ENCODE measurements around the gene RBFOX2.

The RBFOX2 gene

DNA sequence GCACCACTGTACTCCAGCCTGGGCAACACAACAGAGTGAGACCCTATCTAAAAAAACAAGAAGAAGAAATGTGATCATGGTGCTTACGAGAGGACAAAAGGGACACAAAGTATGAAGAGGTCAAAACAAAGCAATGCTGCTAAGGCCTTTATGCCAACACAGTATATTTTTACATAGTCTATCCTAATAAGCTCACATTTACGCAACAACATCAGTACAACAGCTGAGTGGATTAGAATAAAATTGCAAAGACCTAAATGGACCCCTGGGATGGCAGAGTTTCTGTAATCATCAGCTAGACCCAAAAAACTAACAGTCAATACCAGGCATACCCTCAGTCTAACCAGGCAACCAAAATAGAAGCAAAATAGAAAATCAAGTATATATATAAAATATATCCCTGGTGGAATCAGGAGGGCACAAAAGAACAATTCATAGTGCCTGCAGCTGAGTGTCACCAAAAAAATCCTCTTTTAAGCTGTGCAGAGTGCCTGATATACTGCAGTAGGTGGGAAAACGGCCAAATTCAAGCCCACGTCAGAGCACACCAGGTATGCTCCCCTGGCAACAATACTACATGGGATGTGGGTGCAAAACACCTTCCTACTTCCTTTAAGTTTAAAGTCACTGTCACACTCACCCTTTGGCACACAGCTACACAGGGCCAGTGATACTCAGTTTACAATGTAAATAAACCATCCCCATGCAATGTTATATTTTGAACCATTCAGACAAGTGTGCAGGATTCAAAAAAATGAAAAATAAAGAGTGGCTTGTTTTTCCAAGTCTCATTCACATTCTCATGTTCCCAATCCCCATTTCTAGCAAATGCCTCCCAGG, 57.8 kb downstream of the RBFOX2 start:
- no peak for DNase-seq

DNA sequence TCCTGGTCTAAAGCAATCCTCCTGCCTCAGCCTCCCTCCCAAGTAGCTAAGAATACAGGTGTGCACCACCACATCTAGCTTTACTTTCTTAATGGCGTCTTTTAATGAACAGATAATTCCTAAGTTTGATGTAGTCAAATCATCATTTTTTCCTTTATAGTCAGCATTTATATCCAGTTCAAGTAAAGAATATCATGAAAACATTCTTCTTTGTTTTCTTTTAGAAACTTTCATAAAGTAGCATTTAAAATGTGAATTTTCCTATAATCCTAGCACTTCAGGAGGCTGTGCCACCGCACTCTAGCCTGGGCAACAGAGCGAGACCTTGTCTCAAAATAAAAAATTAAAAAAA, 61.6 kb downstream of the RBFOX2 start:
- no peak for DNase-seq

DNA sequence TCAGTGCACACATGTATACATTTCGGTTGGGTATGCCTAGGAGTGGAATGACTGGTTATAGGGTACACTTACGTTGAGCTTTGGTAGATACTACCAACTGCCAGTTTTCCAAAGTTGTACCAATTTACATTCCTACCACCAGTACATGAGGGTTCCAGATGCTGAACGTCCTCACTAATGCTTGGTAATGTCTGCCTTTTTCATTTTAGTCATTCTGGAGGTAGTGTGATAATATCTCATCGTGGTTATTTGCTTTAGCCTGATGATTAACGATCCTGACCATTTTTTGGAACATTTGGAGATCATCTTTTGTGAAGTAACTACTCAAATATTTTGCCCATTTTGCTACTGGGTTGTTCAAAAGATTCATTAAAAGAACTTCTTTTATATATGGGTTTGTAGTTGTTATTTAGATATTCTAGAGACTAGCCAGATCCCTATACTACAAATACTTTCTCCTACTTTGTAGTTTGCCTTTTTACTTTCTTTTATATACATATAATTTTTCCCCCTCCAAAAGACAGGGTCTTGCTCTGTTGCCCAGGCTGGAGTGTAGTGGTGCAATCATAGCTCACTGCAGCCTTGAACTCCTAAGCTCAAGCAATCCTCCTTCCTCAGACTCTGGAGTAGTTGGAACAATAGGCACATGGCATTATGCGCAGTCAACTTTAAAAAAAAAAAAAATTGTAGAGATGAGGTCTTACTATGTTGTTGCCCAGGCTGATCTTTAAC, 62.1 kb downstream of the RBFOX2 start:
- no peak for DNase-seq

DNA sequence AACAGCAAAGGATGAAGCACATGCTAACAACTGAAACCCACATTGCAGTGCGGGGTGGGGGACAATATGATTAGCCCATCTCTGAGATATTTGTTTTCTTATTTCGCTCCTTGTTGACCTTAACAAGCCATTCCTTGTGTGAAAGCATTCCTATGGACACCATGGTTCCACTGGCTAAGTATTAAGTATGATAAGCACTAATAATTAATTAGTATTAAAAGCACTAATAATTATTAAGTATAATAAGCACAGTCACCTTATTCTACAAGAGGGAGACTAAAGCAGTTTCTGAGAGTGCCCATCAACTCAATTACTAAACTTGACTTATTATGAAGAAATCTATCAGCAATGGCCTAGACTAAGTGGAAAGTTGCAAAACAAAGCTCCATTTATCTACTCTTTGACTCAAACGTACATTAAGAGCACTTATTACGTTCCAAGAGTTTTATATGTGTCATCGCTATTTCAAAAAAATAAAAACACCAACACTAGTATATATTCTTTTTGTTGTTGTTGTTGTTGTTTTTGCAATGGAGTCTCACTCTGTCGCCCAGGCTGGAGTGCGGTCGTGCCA, 65.3 kb downstream of the RBFOX2 start:
- DNase-seq, result no peak

DNA sequence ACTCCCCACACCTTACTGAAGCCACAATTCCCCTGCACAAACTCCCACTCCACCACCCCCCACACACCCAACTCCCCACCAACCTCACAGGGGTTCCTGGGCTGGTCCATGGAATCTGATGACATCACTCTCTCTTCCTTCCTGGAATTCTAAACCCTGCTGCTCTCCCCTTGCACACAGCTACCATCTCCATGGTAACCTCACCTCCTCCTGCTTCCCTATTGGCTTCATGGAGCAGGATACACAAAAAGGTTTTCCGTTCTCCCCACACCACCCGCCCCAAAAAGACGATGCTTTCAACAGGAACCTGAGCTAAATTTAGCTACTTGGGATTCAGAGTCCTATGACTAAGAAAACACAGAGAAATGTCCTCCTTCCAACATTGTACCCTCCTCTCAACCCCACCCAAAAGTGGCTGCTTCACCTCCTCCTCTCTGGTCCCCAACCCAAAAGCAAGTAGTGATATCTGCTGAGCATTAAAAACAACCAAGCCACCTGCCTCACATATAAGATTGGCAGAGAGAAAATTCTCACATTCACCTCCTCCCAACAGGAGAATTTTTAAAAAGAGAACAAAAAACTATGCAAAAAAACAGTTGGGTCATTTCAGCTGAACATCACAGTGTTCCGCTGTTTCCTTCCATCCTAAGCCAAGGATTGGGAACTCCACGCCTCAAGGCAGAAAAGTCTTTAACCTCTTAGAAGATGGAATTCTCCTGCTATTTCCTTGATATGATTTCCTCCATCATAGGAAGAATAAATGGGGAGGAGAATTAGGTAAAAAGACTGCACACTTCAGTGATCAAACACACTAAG, 66.9 kb downstream of the RBFOX2 start:
- no peak for DNase-seq

DNA sequence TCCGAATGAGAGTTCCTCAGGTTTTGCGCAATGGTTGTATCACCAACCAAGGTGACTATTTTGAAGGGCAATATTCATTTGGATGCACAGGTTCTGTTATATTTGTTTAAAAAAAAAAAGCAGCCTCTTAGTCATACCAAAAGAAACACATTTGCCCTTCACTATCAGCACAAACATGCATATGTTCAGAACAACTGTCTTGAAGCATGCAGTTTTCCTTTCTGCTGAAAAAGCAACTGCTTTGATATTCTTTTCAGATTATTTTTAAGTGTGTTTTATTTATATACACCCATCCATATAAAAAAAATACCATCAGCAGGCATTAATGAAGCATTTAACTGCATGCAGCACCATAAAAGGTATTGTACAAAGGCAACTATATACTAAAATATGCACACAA, 67.8 kb downstream of the RBFOX2 start:
- no peak for DNase-seq

DNA sequence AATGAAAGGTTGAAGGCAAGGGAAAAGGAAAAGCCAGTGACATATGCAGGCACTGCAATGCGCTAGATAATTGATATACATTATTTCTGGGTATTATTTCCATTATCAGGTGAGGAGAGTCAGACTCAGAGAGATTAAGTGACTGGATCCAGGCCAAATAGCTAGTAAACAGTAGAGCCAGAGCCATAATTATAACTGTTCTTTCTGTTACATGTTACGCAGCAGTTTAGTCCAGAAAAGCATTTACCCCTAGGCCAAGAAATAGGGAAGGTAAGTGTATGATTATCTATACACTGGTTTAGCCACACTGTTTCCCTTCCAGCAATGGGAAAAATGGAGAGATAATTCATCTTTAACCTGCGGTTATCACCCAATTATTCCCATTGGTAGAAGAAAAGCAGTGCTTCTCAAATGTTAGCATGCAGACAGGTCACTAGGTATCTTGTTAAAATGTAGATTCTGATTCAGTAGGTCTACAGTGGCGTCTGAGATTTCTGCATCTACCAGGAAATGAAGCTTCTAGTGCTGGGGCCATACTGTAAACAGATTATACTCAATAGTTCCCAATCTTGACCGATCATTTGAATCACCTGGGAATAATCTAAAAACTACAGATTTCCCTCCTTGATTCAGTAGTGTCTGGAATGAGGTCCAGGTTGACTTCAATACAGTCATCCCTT, 69.4 kb downstream of the RBFOX2 start:
- DNase-seq, result peak; percentile 64

DNA sequence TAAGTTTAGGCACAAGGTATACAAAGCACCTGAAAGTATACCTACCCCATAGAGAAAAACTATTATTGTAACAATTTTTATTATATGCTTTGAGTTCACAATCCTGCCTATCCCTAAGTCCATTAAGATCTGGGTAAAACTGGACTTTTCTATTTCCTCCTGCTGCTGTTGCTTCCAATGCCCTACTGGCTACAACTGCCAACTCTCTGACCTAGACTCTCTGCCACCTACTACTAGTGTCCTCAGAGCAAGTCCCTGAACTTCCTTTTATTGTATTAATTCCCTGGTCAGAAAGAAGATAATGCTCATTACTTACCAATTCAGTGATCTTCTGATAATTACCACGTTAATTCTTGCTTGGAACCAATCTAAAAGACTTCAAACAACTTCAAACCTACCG, 70.3 kb downstream of the RBFOX2 start:
- DNase-seq, result no peak

DNA sequence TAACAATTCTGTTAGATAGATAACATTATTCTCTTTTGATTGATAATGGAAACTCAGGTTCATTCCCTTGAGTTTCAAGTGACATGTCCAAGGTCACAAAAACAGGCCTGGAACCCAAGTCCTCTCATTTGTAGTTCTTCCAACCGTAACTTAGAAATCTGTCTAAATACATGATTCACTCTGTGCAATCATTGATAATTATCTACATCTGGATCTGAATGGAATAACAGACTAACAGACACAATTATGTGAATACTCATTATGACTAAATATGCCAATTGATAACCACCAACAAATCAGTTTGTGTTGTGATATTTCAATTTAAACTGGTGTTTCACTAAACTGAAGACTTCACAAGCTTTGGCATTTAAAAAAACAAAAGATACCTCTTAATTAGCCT, 71.0 kb downstream of the RBFOX2 start:
- no peak for DNase-seq

DNA sequence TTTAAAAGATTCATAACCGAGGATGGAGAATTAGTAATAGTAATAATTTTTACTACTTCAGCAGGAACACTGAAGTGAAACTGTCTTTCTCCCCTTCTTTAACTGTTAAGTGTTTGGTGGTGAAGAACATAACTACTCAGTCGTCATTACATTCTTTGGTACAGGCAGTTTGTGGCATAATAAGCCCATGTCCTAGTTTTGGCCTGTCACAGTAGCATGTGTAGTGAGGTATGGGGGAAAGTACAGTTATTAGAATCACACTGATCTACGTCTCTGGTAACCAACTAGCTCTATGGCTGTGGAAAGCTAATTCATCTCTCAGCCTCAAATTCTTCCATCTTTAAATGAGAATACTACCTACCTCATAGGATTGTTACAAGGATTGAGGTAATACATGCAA, 71.8 kb downstream of the RBFOX2 start:
- no peak for DNase-seq

DNA sequence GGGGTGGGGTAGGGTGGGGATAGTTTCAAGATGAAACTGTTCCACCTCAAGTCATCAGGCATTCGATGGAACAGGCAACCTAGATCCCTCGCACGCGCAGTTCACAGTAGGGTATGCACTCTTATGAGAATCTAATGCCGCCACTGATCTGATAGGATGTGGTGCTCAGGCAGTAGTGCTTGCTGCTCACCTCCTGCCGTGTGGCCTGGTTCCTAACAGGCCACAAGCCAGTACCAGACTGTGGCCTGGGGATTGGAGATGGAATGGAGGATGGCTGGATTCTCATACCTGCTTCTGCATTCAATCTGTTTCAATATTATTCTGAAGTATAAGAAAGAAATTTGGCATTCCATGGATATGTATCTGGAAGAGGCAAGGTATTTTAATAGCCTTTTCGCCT, 73.1 kb downstream of the RBFOX2 start:
- no peak for DNase-seq

DNA sequence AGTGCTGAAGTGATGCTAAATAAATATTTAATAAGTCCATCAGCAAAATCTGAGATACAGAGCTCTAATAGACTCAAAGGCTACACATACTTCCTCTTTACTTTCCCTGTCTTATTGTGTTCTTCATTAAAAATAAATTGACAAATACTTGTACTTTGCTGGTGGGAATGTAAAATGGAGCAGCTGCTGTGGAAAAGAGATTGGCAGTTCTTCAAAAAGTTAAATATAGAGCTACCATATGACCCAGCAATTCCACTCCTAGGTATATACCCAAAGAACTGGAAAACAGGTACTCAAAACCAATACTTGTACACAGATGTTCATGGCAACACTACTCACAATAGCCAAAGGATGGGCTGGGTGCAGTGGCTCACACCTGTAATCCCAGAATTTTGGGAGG, 76.0 kb downstream of the RBFOX2 start:
- DNase-seq, result no peak

DNA sequence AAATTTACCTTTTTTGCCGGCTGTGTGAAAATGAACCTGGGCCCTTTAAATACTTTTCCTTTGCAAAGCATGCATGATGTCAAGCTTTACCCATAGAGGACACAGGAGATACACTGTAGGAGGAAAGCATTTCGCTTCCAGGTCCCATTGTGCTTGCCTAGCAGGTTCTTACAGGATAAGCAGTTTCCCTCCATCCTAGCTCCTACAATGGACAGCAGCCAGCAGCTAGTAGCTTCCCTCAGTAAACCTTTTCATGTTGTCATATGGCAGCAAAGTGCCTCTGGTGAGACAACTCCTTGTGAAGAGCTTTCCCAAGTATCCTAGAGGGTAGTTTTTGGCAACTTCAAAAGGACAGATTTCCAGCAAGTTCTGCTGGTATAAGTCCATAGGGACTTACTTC, 78.4 kb downstream of the RBFOX2 start:
- no peak for DNase-seq

DNA sequence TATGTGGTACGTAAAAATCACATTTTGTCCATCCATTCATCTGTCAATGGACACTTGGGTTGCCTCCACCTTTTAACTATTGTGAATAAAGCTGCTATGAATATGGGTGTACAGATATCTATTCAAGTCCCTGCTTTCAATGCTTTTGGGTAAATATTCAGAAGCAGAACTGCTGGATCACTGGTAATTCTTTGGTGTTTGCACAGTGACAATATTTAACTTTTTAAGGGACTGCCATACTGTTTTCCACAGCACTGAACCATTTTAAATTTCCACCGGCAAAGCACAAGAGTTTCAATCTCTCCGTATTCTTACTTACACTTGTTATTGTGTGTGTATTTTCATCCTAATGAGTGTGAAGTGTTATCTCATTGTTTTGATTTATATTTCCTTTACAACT, 79.4 kb downstream of the RBFOX2 start:
- no peak for DNase-seq

DNA sequence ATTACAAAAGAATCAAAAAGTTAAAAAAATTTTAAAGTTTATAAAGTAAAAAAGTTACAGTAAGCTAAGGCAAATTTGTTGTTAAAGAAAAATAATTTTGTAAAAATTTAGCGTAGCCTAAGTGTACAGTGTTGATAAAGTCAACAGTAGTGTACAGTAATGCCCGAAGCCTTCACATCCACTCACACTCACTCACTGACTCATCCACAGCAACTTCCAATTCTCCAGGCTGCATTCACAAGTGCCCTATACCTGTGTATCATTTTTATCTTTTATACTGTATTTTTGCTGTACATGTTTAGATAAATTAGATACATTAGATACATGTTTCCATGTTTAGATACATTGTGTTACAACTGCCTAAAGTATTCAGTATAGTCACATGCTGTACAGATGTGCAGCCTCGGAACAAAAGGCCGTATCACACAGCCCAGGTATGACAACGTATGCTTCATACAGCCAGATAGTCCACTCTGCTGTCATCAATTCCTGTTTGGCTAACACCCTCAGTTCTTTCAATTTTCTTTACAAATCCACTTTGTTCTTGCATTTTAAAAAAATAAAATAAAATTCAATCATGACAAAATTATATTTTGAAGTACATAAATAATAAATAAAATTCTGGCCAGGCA, 80.7 kb downstream of the RBFOX2 start:
- DNase-seq, result no peak

DNA sequence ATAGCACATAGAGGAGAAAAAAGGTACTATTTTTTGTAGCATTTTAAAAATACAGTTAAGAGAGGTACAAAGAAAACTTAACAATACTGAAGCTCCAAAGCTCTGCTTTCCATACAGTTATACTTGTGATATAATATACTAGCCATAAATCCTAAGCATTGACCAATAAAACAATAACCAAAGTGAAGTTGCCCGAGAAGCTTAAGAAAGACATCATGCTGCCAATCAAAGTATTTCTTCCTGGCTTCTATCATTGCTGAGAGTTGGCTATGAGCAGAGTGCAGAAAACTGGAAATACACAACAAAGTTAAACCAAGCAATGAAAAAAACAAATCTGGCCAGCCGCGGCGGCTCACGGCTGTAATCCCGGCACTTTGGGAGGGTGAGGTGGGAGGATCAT, 84.2 kb downstream of the RBFOX2 start:
- DNase-seq, result no peak

DNA sequence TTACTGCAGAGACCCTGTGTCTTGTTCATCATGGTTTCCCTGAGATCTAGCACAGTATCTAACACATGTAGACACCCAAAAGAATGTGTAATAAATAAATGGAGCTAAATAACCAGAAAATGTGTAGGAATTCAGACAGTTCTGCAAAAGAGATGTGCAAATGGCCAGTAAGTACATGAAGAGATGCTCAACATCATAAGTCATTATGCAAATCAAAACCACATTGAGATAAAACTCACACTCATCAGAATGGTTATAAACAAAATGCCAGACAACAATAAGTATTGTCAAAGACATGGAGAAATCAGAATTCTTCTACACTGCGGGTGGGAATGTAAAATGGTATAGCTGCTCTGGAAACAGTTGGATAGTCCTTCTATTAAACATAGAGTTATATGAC, 88.5 kb downstream of the RBFOX2 start:
- no peak for DNase-seq

DNA sequence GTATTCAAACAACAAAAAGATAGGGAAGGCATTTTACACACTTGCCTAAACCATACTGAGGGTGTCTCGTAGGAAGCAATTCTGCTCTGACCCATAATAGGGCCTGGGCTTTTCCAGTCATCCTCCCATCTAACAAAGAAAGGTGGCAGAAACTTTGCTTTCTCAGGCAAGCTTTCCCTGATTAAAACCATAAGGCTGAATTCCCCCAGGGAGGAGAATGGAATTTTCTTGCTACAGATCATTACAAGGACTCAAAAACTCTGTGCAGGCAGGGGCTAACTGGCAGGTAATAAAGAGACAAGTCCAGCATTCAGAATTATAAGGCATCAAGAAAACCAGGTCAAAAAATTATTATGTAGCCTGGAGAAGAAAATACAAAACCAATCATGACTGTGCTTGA, 90.4 kb downstream of the RBFOX2 start:
- no peak for DNase-seq

DNA sequence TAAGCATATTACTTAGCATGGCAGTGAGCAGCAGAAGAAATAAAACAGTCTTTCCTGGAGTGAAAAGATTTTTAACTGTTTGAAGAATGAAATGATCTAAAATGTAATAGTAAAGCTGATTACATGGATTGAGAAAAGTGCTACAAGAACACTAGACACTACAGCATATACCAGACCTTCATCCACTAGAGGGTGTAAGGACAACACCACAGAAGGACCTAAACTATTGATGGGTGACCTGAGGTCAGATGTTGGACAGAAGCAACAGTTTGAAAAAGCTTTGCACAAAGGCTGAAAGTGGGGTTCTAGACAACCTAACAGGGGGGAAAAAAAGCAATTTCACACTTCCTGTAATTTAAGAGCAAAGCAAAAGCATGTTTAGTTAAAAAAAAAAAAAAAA, 97.7 kb downstream of the RBFOX2 start:
- DNase-seq, result peak; percentile 74

DNA sequence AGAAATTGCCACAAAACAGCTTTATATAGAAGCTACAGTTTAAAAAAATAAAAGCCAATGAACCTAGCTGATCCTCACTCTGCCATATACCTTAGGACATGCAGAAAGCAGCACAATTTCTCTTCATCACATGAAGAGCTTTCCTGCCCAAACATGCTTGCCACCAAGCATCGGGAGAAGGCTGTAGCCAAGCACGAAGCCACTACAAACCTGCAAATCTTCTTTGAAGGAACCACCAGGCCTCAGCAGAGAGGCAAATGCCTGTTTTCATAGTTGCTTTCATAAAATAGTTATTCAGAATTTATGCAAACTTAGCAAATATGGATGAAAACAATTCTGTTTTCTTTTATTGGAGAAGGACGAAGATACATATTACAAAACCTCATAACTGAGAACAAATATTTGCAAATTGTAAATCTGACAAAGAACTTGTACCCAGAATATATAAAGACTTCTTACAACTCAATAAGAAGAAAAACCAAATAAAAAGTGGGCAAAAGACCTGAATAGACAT, 100.3 kb downstream of the RBFOX2 start:
- no peak for DNase-seq

DNA sequence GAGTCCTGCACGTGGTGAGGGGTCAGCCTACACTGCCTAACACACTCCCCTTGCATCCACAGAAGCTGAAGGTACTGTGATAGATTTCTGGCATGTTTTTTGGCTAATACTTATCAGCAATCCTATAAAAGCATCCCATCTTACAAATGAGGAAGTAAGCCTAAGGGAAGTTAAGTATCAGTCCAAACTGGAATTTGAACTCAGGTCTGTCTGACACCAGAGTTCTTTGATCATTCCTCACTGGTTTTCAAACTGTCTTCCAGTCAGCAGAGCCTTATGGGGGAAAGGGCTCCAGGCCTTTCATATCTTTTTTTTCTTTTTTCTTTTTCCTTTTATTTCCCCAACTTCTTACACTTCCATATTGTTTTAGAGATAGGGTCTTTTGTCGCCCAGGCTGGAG, 105.6 kb downstream of the RBFOX2 start:
- DNase-seq, result no peak

DNA sequence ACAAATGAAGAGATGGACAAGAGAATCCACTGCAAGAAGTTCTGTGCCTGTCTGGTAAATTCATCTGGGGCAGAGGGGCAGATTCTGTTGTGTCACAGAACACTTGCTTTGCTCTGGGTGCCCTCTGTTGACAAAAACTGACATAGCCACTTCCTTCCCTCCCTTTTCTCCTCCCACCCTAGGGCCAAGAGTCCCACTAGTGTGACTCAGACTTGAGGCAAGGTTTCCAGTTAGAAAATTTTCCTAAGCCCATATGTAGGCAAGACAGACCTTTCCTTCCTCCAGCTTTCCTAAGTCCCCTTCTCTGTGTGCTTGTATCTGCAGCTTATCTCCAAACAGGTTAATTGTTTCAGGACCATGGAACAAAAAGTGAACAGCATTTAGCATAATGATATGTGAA, 106.8 kb downstream of the RBFOX2 start:
- DNase-seq, result peak; percentile 73
